ENCODE results near the gene ZFY.
"Not testable (repeated sequence)": the region's sequence is repeated elsewhere in the genome, so short reads cannot be mapped to it uniquely, and the experiment has no call there.

Gene ZFY

GRCh38 chrY:2979283-2979682 is 44.1 kb downstream of the ZFY start:
- no peak for DNase-seq

- DNase-seq = no peak
Measured at GRCh38 chrY:2984491-2984890, 49.3 kb downstream of the ZFY start.

- DNase-seq = not testable (repeated sequence)
Measured at GRCh38 chrY:2987178-2987577, 52.0 kb downstream of the ZFY start.

GRCh38 chrY:2997369-2997768 is 62.2 kb downstream of the ZFY start:
- not testable (repeated sequence) for DNase-seq

- DNase-seq = no peak
Measured at GRCh38 chrY:3002190-3002589, 67.0 kb downstream of the ZFY start.

GRCh38 chrY:3002680-3003515 is 67.7 kb downstream of the ZFY start:
- no peak for DNase-seq

GRCh38 chrY:3003516-3003830 is 68.3 kb downstream of the ZFY start:
- DNase-seq = no peak

GRCh38 chrY:3003846-3004245 is 68.7 kb downstream of the ZFY start:
- no peak for DNase-seq

- not testable (repeated sequence) for DNase-seq
Measured at GRCh38 chrY:3006031-3006430, 70.8 kb downstream of the ZFY start.

- no peak for DNase-seq
Measured at GRCh38 chrY:3007967-3008366, 72.8 kb downstream of the ZFY start.

GRCh38 chrY:3012226-3012625 is 77.0 kb downstream of the ZFY start:
- DNase-seq = no peak

GRCh38 chrY:3016594-3016993 is 81.4 kb downstream of the ZFY start:
- DNase-seq = no peak

- no peak for DNase-seq
Measured at GRCh38 chrY:3018546-3018945, 83.4 kb downstream of the ZFY start.

GRCh38 chrY:3019584-3019983 is 84.4 kb downstream of the ZFY start:
- DNase-seq = no peak

- DNase-seq = no peak
Measured at GRCh38 chrY:3021176-3021575, 86.0 kb downstream of the ZFY start.

- no peak for DNase-seq
Measured at GRCh38 chrY:3023606-3024005, 88.4 kb downstream of the ZFY start.

- DNase-seq = no peak
Measured at GRCh38 chrY:3025357-3025756, 90.2 kb downstream of the ZFY start.
